Measurements from ENCODE around the gene CLMP. TPM values are rescaled to one million over a fixed set of nuclear protein-coding genes. Genes with fewer than 3 reads are reported as not detected.

Gene CLMP
- polyA plus RNA-seq, 1 donor from 2014 or later = not detected

GRCh38 chr11:123057661-123058305 lies 137.3 kb downstream of the CLMP start:
- Histone ChIP-seq H3K27me3 (ENCODE audit: insufficient read depth, low read depth, low read length) (no peaks in the 10 kb centered on the region), H3K9ac (ENCODE audit: low read length) (no peak overlapping the region), H3K9me3 (ENCODE audit: low read length) (no peaks in the 10 kb centered on the region), H3F3A (ENCODE audit: insufficient read depth, low read length, poor library complexity, severe bottlenecking) (peaks cover 5% of the 10 kb centered on the region), H3K9me2 (ENCODE audit: insufficient read depth, low read length) (no peaks in the 10 kb centered on the region), H3K79me2 (replicated peaks; ENCODE audit: insufficient read depth, low read length) (peaks cover 39% of the 10 kb centered on the region), H3K27ac (ENCODE audit: low read length) (no peak overlapping the region), H2AFZ (ENCODE audit: low read depth, low read length) (no peak overlapping the region), H4K20me1 (ENCODE audit: insufficient read depth) (peaks cover 15% of the 10 kb centered on the region), H3K4me3 (ENCODE audit: low read length) (peak overlapping the region; percentile 94), H3K4me2 (ENCODE audit: low read length) (peak overlapping the region; percentile 13), H3K36me3 (ENCODE audit: insufficient read depth, low read length) (peaks cover 22% of the 10 kb centered on the region)
- TF ChIP-seq EZH2 (IDR thresholded peaks at IDR 0.05; ENCODE audit: borderline replicate concordance, insufficient read depth, low read length, poor library complexity, severe bottlenecking) (no peak), MXI1 (conservative IDR thresholded peaks at IDR 0.05; ENCODE audit: poor library complexity, severe bottlenecking) (no peak), RAD21 (conservative IDR thresholded peaks at IDR 0.05) (no peak), EP300 (conservative IDR thresholded peaks at IDR 0.05; ENCODE audit: poor library complexity, severe bottlenecking) (no peak), POLR2AphosphoS5 (IDR thresholded peaks at IDR 0.05) (no peak), REST (IDR thresholded peaks at IDR 0.05; ENCODE audit: borderline replicate concordance) (no peak), SMC3 (conservative IDR thresholded peaks at IDR 0.05; ENCODE audit: poor library complexity) (no peak), CTCF (IDR thresholded peaks at IDR 0.05; ENCODE audit: poor library complexity, severe bottlenecking) (no peak), TAF1 (IDR thresholded peaks at IDR 0.05; ENCODE audit: low read depth) (no peak)

GRCh38 chr11:123056835-123057491 lies 138.1 kb downstream of the CLMP start:
- H3K4me3 ChIP-seq (ENCODE audit: low read length) = no peak overlapping the region
- H3F3A ChIP-seq (ENCODE audit: insufficient read depth, low read length, poor library complexity, severe bottlenecking) = peaks cover 5% of the 10 kb centered on the region
- H3K4me2 ChIP-seq (ENCODE audit: low read length) = no peak overlapping the region
- no peaks in the 10 kb centered on the region for H3K9me2 ChIP-seq (ENCODE audit: insufficient read depth, low read length)
- TF ChIP-seq RAD21 (conservative IDR thresholded peaks at IDR 0.05) (no peak), SMC3 (conservative IDR thresholded peaks at IDR 0.05; ENCODE audit: poor library complexity) (no peak), POLR2AphosphoS5 (IDR thresholded peaks at IDR 0.05) (no peak), EZH2 (IDR thresholded peaks at IDR 0.05; ENCODE audit: borderline replicate concordance, insufficient read depth, low read length, poor library complexity, severe bottlenecking) (no peak), MXI1 (conservative IDR thresholded peaks at IDR 0.05; ENCODE audit: poor library complexity, severe bottlenecking) (no peak), REST (IDR thresholded peaks at IDR 0.05; ENCODE audit: borderline replicate concordance) (no peak), TAF1 (IDR thresholded peaks at IDR 0.05; ENCODE audit: low read depth) (no peak), CTCF (IDR thresholded peaks at IDR 0.05; ENCODE audit: poor library complexity, severe bottlenecking) (no peak), EP300 (conservative IDR thresholded peaks at IDR 0.05; ENCODE audit: poor library complexity, severe bottlenecking) (no peak)
- H3K27ac ChIP-seq (ENCODE audit: low read length) = no peak overlapping the region
- no peak overlapping the region for H3K9ac ChIP-seq (ENCODE audit: low read length)
- no peaks in the 10 kb centered on the region for H3K27me3 ChIP-seq (ENCODE audit: insufficient read depth, low read depth, low read length)
- peaks cover 39% of the 10 kb centered on the region for H3K79me2 ChIP-seq (replicated peaks; ENCODE audit: insufficient read depth, low read length)
- H3K36me3 ChIP-seq (ENCODE audit: insufficient read depth, low read length) = peaks cover 22% of the 10 kb centered on the region
- no peak overlapping the region for H2AFZ ChIP-seq (ENCODE audit: low read depth, low read length)
- H3K9me3 ChIP-seq (ENCODE audit: low read length) = no peaks in the 10 kb centered on the region
- H4K20me1 ChIP-seq (ENCODE audit: insufficient read depth) = peaks cover 15% of the 10 kb centered on the region
